IMR-90 (cell line): ENCODE measurements around the gene HLA-DRB1. TPM values are rescaled to one million over a fixed set of nuclear protein-coding genes. Genes with fewer than 3 reads are reported as not detected.

Experiments
- ATAC-seq: fragments of 200-7000 bp; cut with Tn5 transposase; 2 replicates; pipeline ENCODE4 v1.9.1; 2020; ENCODE audit warnings: low read depth, mild to moderate bottlenecking, moderate library complexity
- BruUV-seq: library from RNA; stranded (reverse); fragments of 400-500 nt; replicated peaks from 2 replicates; lab custom pipeline; 2021; lab: Mats Ljungman, UMichigan
- CTCF ChIA-PET: fragments of 300-600 bp; formaldehyde crosslinking; extraction: SDS; loops from one replicate; lab custom pipeline; 2021; ENCODE audit warnings: antibody characterized with exemption; lab: Yijun Ruan, JAX
- POLR2A ChIA-PET: fragments of 300-600 bp; sonication (Branson Sonifier 250); formaldehyde crosslinking; loops from one replicate; lab custom pipeline; 2022; ENCODE audit warnings: antibody characterized with exemption; ENCODE audit not compliant: unreplicated experiment; lab: Charles Lee
- DNase-seq: peaks from one replicate; pipeline ENCODE4 v3.0.0; 2013
- H2AFZ ChIP-seq: replicated peaks from 2 replicates; pipeline ENCODE3; 2013; ENCODE audit warnings: low read length, mild to moderate bottlenecking; ENCODE audit not compliant: poor library complexity
- H2AK5ac ChIP-seq: 2 replicates; pipeline ENCODE4 v1.6.1; 2013; ENCODE audit warnings: low read depth, low read length, inconsistent platforms
- H2AK9ac ChIP-seq: replicated peaks from 2 replicates; pipeline ENCODE3; 2013; ENCODE audit warnings: mild to moderate bottlenecking, low read depth, low read length, moderate library complexity; ENCODE audit not compliant: poor library complexity
- H2BK120ac ChIP-seq: 2 replicates; pipeline ENCODE4 v1.6.1; 2013; ENCODE audit warnings: low read depth, low read length, inconsistent platforms
- H2BK15ac ChIP-seq: 3 replicates; pipeline ENCODE4 v1.6.1; 2013; ENCODE audit warnings: low read depth, low read length, inconsistent platforms
- H2BK20ac ChIP-seq: 2 replicates; pipeline ENCODE4 v1.6.1; 2013; ENCODE audit warnings: low read depth, mild to moderate bottlenecking, inconsistent platforms, low read length, moderate library complexity
- H2BK5ac ChIP-seq: 2 replicates; pipeline ENCODE4 v1.6.1; 2013; ENCODE audit warnings: mild to moderate bottlenecking, low read depth, low read length, inconsistent platforms; ENCODE audit not compliant: poor library complexity, severe bottlenecking
- H3K14ac ChIP-seq: replicated peaks from 2 replicates; pipeline ENCODE4 v1.6.1; 2013; ENCODE audit warnings: low read depth, low read length, inconsistent platforms
- H3K18ac ChIP-seq: 2 replicates; pipeline ENCODE4 v1.6.1; 2013; ENCODE audit warnings: low read depth, low read length, control low read depth
- H3K23ac ChIP-seq: 2 replicates; pipeline ENCODE4 v1.6.1; 2013; ENCODE audit warnings: low read depth, low read length, inconsistent platforms
- H3K27ac ChIP-seq: 2 replicates; pipeline ENCODE4 v1.5.1; 2013; ENCODE audit warnings: mild to moderate bottlenecking, control low read depth, low read length; ENCODE audit not compliant: insufficient read depth
- H3K27me3 ChIP-seq: 2 replicates; pipeline ENCODE4 v1.6.1; 2013; ENCODE audit warnings: low read length; ENCODE audit not compliant: control insufficient read depth, insufficient read depth
- H3K36me3 ChIP-seq: 2 replicates; pipeline ENCODE4 v1.6.1; 2013; ENCODE audit warnings: low read length, mixed read lengths; ENCODE audit not compliant: control insufficient read depth, insufficient read depth
- H3K4ac ChIP-seq: 2 replicates; pipeline ENCODE4 v1.6.1; 2013; ENCODE audit warnings: low read depth, low read length, inconsistent platforms
- H3K4me1 ChIP-seq: 2 replicates; pipeline ENCODE4 v1.6.1; 2013; ENCODE audit warnings: low read length, mixed read lengths; ENCODE audit not compliant: control insufficient read depth, insufficient read depth
- H3K4me2 ChIP-seq: 2 replicates; pipeline ENCODE4 v1.6.1; 2013; ENCODE audit warnings: low read depth, mild to moderate bottlenecking, control low read depth, low read length, moderate library complexity
- H3K4me3 ChIP-seq: 2 replicates; pipeline ENCODE4 v1.5.1; 2013; ENCODE audit warnings: low read depth, mild to moderate bottlenecking, control low read depth, low read length, moderate library complexity; ENCODE audit not compliant: insufficient read depth
- H3K56ac ChIP-seq: 2 replicates; pipeline ENCODE4 v1.6.1; 2013; ENCODE audit warnings: low read length, inconsistent platforms; ENCODE audit not compliant: insufficient read depth; ENCODE audit errors: extremely low read depth
- H3K79me1 ChIP-seq, 2 experiments: 2 replicates each; pipeline ENCODE4 v1.6.1; 2013; ENCODE audit warnings: low read length in 2 of 2, inconsistent platforms in 1 of 2, low read depth in 1 of 2
- H3K9ac ChIP-seq: 2 replicates; pipeline ENCODE4 v1.6.1; 2013; ENCODE audit warnings: low read depth, low read length, control low read depth
- H3K9me1 ChIP-seq: 2 replicates; pipeline ENCODE4 v1.6.1; 2013; ENCODE audit warnings: low read length, inconsistent platforms; ENCODE audit not compliant: insufficient read depth
- H3K9me3 ChIP-seq: 2 replicates; pipeline ENCODE4 v1.6.1; 2013; ENCODE audit warnings: low read length; ENCODE audit not compliant: control insufficient read depth, insufficient read depth
- H4K20me1 ChIP-seq: 2 replicates; pipeline ENCODE4 v1.6.1; 2013; ENCODE audit warnings: low read length, inconsistent platforms; ENCODE audit not compliant: insufficient read depth
- H4K5ac ChIP-seq: 2 replicates; pipeline ENCODE4 v1.6.1; 2013; ENCODE audit warnings: mild to moderate bottlenecking, low read depth, low read length, control low read depth
- H4K8ac ChIP-seq, 2 experiments: 2 replicates each; pipeline ENCODE4 v1.6.1; 2013; ENCODE audit warnings: low read depth in 2 of 2, low read length in 2 of 2, control low read depth in 1 of 2, inconsistent platforms in 1 of 2
- H4K91ac ChIP-seq: 2 replicates; pipeline ENCODE4 v1.6.1; 2013; ENCODE audit warnings: low read depth, low read length, inconsistent platforms; ENCODE audit not compliant: insufficient read depth
- CEBPB ChIP-seq: IDR thresholded peaks from 2 replicates; pipeline ENCODE4 v1.6.1; 2012; ENCODE audit warnings: low read depth, low read length, improper control_type of control experiment
- CHD1 ChIP-seq: IDR thresholded peaks from 2 replicates; pipeline ENCODE4 v1.6.1; 2012; ENCODE audit warnings: low read depth, low read length, improper control_type of control experiment
- CTCF ChIP-seq: conservative IDR thresholded peaks from 2 replicates; pipeline ENCODE4 v1.5.1; 2012; ENCODE audit warnings: mild to moderate bottlenecking, low read depth, low read length, improper control_type of control experiment
- ELK1 ChIP-seq: fragments of 150-350 bp; IDR thresholded peaks from 2 replicates; pipeline ENCODE4 v1.6.1; 2016; ENCODE audit warnings: low read depth, mild to moderate bottlenecking, low read length, moderate library complexity, borderline replicate concordance
- FOS ChIP-seq: fragments of 150-350 bp; IDR thresholded peaks from 2 replicates; pipeline ENCODE4 v1.6.1; 2016; ENCODE audit warnings: low read depth, low read length
- MAFK ChIP-seq: IDR thresholded peaks from 2 replicates; pipeline ENCODE4 v1.6.1; 2012; ENCODE audit warnings: low read depth, low read length, improper control_type of control experiment
- MAZ ChIP-seq: IDR thresholded peaks from 2 replicates; pipeline ENCODE4 v1.6.1; 2012; ENCODE audit warnings: low read depth, mild to moderate bottlenecking, low read length, improper control_type of control experiment, moderate library complexity, borderline replicate concordance
- NFE2L2 ChIP-seq: fragments of 150-350 bp; IDR thresholded peaks from 2 replicates; pipeline ENCODE4 v1.6.1; 2016; ENCODE audit warnings: low read depth, mild to moderate bottlenecking, low read length
- POLR2A ChIP-seq: IDR thresholded peaks from 2 replicates; pipeline ENCODE4 v1.6.1; 2012; ENCODE audit warnings: mild to moderate bottlenecking, low read depth, low read length
- RFX5 ChIP-seq: IDR thresholded peaks from 2 replicates; pipeline ENCODE4 v1.8.0; 2012; ENCODE audit warnings: low read depth, mild to moderate bottlenecking, low read length, moderate library complexity
- USF2 ChIP-seq: fragments of 150-350 bp; IDR thresholded peaks from 2 replicates; pipeline ENCODE4 v1.6.1; 2017; ENCODE audit warnings: mild to moderate bottlenecking, antibody characterized with exemption, low read length, low read depth
- WGBS, 2 experiments: methylation state at CpG; one replicate each; pipeline versions ENCODE4 v1.1.5 to v1.1.7; 2013; ENCODE audit warnings: missing lambda C conversion rate in 2 of 2; ENCODE audit not compliant: insufficient read length in 1 of 2; ENCODE audit errors: extremely low coverage in 2 of 2; 5-methylcytosine and 5-hydroxymethylcytosine counted together
- dilution Hi-C: fragments of 300-500 bp; cut with HindIII; formaldehyde crosslinking; loops from one replicate; pipeline ENCODE4 v1.14.3; 2018; ENCODE audit warnings: low sequenced_read_pairs; ENCODE audit not compliant: unreplicated experiment
- in situ Hi-C: fragments of 300-500 bp; cut with MboI; formaldehyde crosslinking; loops from 3 replicates; pipeline ENCODE4 v1.14.3; 2019; ENCODE audit warnings: low sequenced_read_pairs, inconsistent platforms, mixed read lengths
- intact Hi-C: fragments of 100-400 bp; cut with micrococcal nuclease; formaldehyde crosslinking; loops from 2 replicates; pipeline ENCODE4 v1.10.0; 2022
- polyA plus RNA-seq, 3 experiments: library from polyadenylated mRNA; depleted of rRNA; stranded (reverse); fragments of >200 nt; gene quantifications; 2 replicates each; pipeline ENCODE4 v1.2.3, GENCODE V29; 2012; ENCODE audit warnings: low replicate concordance in 1 of 3
- total RNA-seq: library from RNA; depleted of rRNA; stranded (reverse); fragments of >200 nt; gene quantifications from 2 replicates; pipeline ENCODE4 v1.2.3, GENCODE V29; 2012

Gene HLA-DRB1
- total and polyA plus RNA-seq, 2 of the 4 experiments (the other 2 are of a cell fraction): not detected

GRCh38 chr6:32565511-32565910 lies 24.1 kb downstream of the HLA-DRB1 start:
- Histone ChIP-seq H2AK9ac (no peak overlapping the region), H3K4me3 (no peak overlapping the region), H3K9me1 (no peaks in the 10 kb centered on the region), H3K4me1 (no peaks in the 10 kb centered on the region), H3K18ac (no peak overlapping the region), H3K9ac (no peak overlapping the region), H3K56ac (no peak overlapping the region), H3K36me3 (no peaks in the 10 kb centered on the region), H2BK120ac (no peak overlapping the region), H2BK5ac (no peak overlapping the region), H3K27me3 (no peaks in the 10 kb centered on the region), H4K5ac (no peak overlapping the region), H3K23ac (no peak overlapping the region), H2AFZ (no peak overlapping the region), H3K4me2 (no peak overlapping the region), H2BK20ac (no peak overlapping the region), H3K4ac (no peak overlapping the region), H3K9me3 (no peaks in the 10 kb centered on the region), H2AK5ac (no peak overlapping the region), H4K20me1 (no peaks in the 10 kb centered on the region), H3K27ac (no peak overlapping the region), H4K91ac (no peak overlapping the region), H4K8ac (no peak overlapping the region), H3K14ac (no peak overlapping the region), H3K79me1 (no peaks in the 10 kb centered on the region), H2BK15ac (no peak overlapping the region)
- WGBS, 2 experiments: no CpG with 5 or more reads among the region's 1 CpG
- intact Hi-C loops (no loop called here), in situ Hi-C loops (no loop called here), dilution Hi-C loops (no loop called here)
- no TSS peak for BruUV-seq
- ChIA-PET CTCF (no interaction called here), POLR2A (no interaction called here)
- DNase-seq (no peak), ATAC-seq (no peak)
- no peak for TF ChIP-seq NFE2L2
- TF ChIP-seq MAFK: no peak
- no peak for TF ChIP-seq CEBPB
- no peak for TF ChIP-seq USF2
- no peak for TF ChIP-seq RFX5
- TF ChIP-seq FOS: no peak
- no peak for TF ChIP-seq CHD1
- TF ChIP-seq CTCF: no peak
- TF ChIP-seq MAZ: no peak
- TF ChIP-seq POLR2A: no peak
- no peak for TF ChIP-seq ELK1
